MM.1S (cell line): ENCODE results near the gene CAPN5.

Experiments used
- EZH2 ChIP-seq: fragments of 300-600 bp; sonication (generic); optimal IDR thresholded peaks from 2 replicates; pipeline ENCODE3; 2017; ENCODE audit warnings: low read depth, mild to moderate bottlenecking, antibody characterized with exemption, low read length, mixed read lengths
- TF ChIP-seq, protein P1 (sequence below): fragments of 300-600 bp; sonication (generic); IDR thresholded peaks from 2 replicates; pipeline ENCODE4 v1.5.1; 2016; ENCODE audit warnings: antibody characterized with exemption, low read length, mixed read lengths

DNA sequence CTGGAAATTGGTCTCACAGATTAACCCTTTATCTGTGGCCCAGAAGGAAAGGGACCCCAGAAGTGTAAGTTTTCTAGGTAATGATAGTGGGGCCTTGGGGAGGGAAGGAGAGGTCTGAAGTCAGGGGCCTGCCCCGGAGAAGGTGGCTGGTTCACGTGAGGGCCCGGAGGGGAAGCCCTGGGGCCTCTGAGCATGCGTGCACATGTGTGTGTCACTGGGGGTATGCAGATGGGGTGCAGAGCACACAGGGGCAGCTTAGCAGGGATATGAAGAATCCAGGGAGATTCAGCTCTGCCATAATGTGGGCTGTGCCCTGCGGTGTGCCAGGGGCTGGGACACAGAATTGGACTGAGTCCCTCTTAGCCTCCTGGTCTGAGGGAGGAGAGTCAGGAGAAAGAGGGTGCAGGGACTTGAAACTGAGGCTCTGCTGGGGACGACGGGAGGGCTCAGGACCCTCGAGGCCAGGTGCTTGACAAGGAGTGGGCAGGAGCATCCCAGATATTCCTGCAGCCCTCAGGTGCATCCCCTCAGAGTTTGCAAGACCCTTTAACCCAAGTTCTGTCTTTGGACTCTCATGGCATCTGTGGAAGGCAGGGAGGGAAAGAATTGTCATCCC is 76.7 kb downstream of the CAPN5 start:
- TF ChIP-seq, protein P1, sequence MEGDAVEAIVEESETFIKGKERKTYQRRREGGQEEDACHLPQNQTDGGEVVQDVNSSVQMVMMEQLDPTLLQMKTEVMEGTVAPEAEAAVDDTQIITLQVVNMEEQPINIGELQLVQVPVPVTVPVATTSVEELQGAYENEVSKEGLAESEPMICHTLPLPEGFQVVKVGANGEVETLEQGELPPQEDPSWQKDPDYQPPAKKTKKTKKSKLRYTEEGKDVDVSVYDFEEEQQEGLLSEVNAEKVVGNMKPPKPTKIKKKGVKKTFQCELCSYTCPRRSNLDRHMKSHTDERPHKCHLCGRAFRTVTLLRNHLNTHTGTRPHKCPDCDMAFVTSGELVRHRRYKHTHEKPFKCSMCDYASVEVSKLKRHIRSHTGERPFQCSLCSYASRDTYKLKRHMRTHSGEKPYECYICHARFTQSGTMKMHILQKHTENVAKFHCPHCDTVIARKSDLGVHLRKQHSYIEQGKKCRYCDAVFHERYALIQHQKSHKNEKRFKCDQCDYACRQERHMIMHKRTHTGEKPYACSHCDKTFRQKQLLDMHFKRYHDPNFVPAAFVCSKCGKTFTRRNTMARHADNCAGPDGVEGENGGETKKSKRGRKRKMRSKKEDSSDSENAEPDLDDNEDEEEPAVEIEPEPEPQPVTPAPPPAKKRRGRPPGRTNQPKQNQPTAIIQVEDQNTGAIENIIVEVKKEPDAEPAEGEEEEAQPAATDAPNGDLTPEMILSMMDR, result no peak
- TF ChIP-seq EZH2, result no peak
